OCI-LY1 (cell line): Measurements from ENCODE around the gene DGKD.

Source experiments
- H2AFZ ChIP-seq: fragments of 200-600 bp; sonication (generic), shearing (Covaris generic); 2 replicates; pipeline ENCODE4 v1.6.0; 2014; ENCODE audit warnings: antibody characterized with exemption, mild to moderate bottlenecking, low read length
- H3F3A ChIP-seq: fragments of 200-600 bp; sonication (generic), shearing (Covaris generic); 2 replicates; pipeline ENCODE4 v1.6.0; 2014; ENCODE audit warnings: mild to moderate bottlenecking, antibody characterized with exemption, low read length, moderate library complexity; ENCODE audit not compliant: insufficient read depth
- H3K27ac ChIP-seq: fragments of 200-600 bp; sonication (generic); 2 replicates; pipeline ENCODE4 v1.5.1; 2014; ENCODE audit warnings: low read length, mixed run types, mild to moderate bottlenecking, low read depth; ENCODE audit not compliant: poor library complexity, severe bottlenecking
- H3K27me3 ChIP-seq: fragments of 200-600 bp; sonication (generic); 2 replicates; pipeline ENCODE4 v1.6.0; 2014; ENCODE audit warnings: antibody characterized with exemption, mild to moderate bottlenecking, low read length, moderate library complexity; ENCODE audit not compliant: insufficient read depth
- H3K36me3 ChIP-seq: fragments of 200-600 bp; sonication (generic); 2 replicates; pipeline ENCODE4 v1.6.1; 2014; ENCODE audit warnings: mild to moderate bottlenecking, antibody characterized with exemption, low read length, moderate library complexity, mixed read lengths; ENCODE audit not compliant: insufficient read depth
- H3K4me1 ChIP-seq: fragments of 200-600 bp; sonication (generic); 2 replicates; pipeline ENCODE4 v1.5.1; 2014; ENCODE audit warnings: mild to moderate bottlenecking, low read length, moderate library complexity; ENCODE audit not compliant: insufficient read depth, severe bottlenecking
- H3K4me2 ChIP-seq: fragments of 200-600 bp; sonication (generic), shearing (Covaris generic); 2 replicates; pipeline ENCODE4 v1.6.1; 2014; ENCODE audit warnings: low read length
- H3K4me3 ChIP-seq: fragments of 200-600 bp; sonication (generic); 2 replicates; pipeline ENCODE4 v1.5.1; 2014; ENCODE audit warnings: low read length, low read depth, mild to moderate bottlenecking, mixed read lengths; ENCODE audit not compliant: poor library complexity, severe bottlenecking
- H3K79me2 ChIP-seq: fragments of 200-600 bp; shearing (Covaris generic); 2 replicates; pipeline ENCODE4 v1.6.1; 2016; ENCODE audit warnings: mixed run types, low read length, mixed read lengths; ENCODE audit not compliant: insufficient read depth
- H3K9ac ChIP-seq: fragments of 200-600 bp; sonication (generic), shearing (Covaris generic); 2 replicates; pipeline ENCODE4 v1.6.1; 2014; ENCODE audit warnings: mild to moderate bottlenecking, low read length, mixed read lengths
- H3K9me2 ChIP-seq: fragments of 200-600 bp; sonication (generic), shearing (Covaris generic); 2 replicates; pipeline ENCODE4 v1.6.1; 2014; ENCODE audit warnings: low read depth, mild to moderate bottlenecking, low read length, mixed read lengths
- H3K9me3 ChIP-seq: fragments of 200-600 bp; shearing (Covaris generic); 2 replicates; pipeline ENCODE4 v1.6.1; 2014; ENCODE audit warnings: low read length, mixed read lengths
- H4K20me1 ChIP-seq: fragments of 200-600 bp; sonication (generic), shearing (Covaris generic); 2 replicates; pipeline ENCODE4 v1.6.0; 2016; ENCODE audit warnings: mild to moderate bottlenecking, low read length; ENCODE audit not compliant: insufficient read depth
- EZH2 ChIP-seq: fragments of 200-600 bp; sonication (generic), shearing (Covaris generic); IDR thresholded peaks from 2 replicates; pipeline ENCODE4 v1.8.0; 2017; ENCODE audit warnings: borderline replicate concordance, mixed run types, mild to moderate bottlenecking, antibody characterized with exemption, low read length, moderate library complexity, mixed read lengths
- TF ChIP-seq, protein P1 (sequence below): fragments of 200-600 bp; sonication (generic), shearing (Covaris generic); IDR thresholded peaks from 2 replicates; pipeline ENCODE4 v1.5.1; 2017; ENCODE audit warnings: mild to moderate bottlenecking, antibody characterized with exemption, low read length, moderate library complexity, mixed read lengths

DGKD gene

DNA sequence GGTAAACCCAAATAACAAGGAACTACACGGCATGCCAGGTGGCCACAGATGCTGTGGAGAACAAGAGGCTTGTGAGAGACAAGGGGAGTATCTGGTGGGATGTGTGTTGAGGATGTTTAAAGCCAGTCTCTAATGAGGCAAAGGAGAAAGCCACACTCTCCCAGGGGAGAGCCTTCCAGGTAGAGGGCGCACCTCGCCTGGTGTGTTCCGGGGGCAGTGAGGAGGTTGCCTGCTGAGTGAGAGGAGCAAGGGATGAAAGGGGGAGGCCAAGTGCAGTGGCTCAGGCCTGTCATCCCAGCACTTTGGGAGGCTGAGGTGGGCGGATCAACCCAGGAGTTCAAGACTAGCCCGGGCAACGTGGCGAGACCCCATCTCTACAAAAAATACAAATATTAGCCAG, 30.4 kb upstream of the DGKD start:
- Histone ChIP-seq H3K27me3 (no peaks in the 10 kb centered on the region; the same call in 1 of the 2 replicates), H3K4me2 (no peak overlapping the region), H3F3A (no peaks in the 10 kb centered on the region), H3K79me2 (no peaks in the 10 kb centered on the region), H3K4me1 (peaks cover 13% of the 10 kb centered on the region), H3K9ac (no peak overlapping the region), H3K9me3 (no peaks in the 10 kb centered on the region), H3K9me2 (no peaks in the 10 kb centered on the region), H2AFZ (no peak overlapping the region), H3K36me3 (no peaks in the 10 kb centered on the region), H3K27ac (no peak overlapping the region), H3K4me3 (no peak overlapping the region), H4K20me1 (no peaks in the 10 kb centered on the region)
- no peak for TF ChIP-seq EZH2
- TF ChIP-seq, protein P1, sequence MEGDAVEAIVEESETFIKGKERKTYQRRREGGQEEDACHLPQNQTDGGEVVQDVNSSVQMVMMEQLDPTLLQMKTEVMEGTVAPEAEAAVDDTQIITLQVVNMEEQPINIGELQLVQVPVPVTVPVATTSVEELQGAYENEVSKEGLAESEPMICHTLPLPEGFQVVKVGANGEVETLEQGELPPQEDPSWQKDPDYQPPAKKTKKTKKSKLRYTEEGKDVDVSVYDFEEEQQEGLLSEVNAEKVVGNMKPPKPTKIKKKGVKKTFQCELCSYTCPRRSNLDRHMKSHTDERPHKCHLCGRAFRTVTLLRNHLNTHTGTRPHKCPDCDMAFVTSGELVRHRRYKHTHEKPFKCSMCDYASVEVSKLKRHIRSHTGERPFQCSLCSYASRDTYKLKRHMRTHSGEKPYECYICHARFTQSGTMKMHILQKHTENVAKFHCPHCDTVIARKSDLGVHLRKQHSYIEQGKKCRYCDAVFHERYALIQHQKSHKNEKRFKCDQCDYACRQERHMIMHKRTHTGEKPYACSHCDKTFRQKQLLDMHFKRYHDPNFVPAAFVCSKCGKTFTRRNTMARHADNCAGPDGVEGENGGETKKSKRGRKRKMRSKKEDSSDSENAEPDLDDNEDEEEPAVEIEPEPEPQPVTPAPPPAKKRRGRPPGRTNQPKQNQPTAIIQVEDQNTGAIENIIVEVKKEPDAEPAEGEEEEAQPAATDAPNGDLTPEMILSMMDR: peak; percentile 21; the same call in 1 of the 2 replicates

DNA sequence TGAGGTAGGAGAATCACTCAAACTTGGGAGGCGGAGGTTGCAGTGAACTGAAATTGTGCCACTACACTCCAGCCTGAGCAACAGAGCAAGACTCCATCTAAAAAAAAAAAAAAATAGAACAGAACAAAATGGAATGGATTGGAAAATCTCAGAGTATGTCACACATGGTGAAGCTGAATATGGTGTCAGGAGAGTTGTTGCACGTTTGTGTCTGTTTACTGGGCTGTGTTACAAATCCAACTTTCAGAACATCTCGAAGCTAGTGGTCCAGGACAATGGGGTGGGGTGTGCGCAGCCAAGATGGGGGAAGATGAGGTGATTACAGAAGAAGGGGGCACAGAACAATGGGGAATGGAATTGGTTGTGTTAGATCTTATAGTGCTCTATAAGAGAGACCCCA, 29.0 kb upstream of the DGKD start:
- Histone ChIP-seq H2AFZ (no peak overlapping the region), H3K9me2 (no peaks in the 10 kb centered on the region), H4K20me1 (no peaks in the 10 kb centered on the region), H3K4me1 (peaks cover 13% of the 10 kb centered on the region), H3K9me3 (no peaks in the 10 kb centered on the region), H3F3A (no peaks in the 10 kb centered on the region), H3K36me3 (no peaks in the 10 kb centered on the region), H3K4me3 (no peak overlapping the region), H3K4me2 (no peak overlapping the region), H3K27me3 (no peaks in the 10 kb centered on the region; the same call in 1 of the 2 replicates), H3K27ac (no peak overlapping the region), H3K9ac (no peak overlapping the region), H3K79me2 (no peaks in the 10 kb centered on the region)
- TF ChIP-seq, protein P1: no peak
- TF ChIP-seq EZH2: no peak

DNA sequence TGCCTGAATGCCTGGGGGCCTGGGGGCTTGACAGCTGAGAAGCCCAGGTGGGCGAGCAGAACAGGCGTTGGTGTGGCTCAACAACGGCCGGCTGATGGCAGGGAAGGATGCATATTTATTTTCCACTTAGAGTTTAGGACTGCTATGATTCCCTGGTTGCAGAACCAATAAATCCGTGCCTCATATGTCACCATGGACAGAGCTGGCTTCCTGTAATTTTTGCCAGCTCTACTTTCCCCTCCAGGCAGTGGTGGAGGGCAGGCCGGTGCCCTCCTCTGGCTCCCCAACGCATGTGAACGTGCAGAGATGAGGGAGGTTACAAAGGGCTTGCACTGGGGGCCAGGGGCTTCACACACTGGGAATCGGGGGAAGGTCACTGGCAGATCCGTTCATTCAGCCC, 28.5 kb upstream of the DGKD start:
- Histone ChIP-seq H3K27ac (no peak overlapping the region), H2AFZ (no peak overlapping the region), H3K4me3 (no peak overlapping the region), H3K4me2 (no peak overlapping the region), H3K36me3 (no peaks in the 10 kb centered on the region), H3K27me3 (no peaks in the 10 kb centered on the region; the same call in 1 of the 2 replicates), H3K9me3 (no peaks in the 10 kb centered on the region), H3K9me2 (no peaks in the 10 kb centered on the region), H3K79me2 (no peaks in the 10 kb centered on the region), H4K20me1 (no peaks in the 10 kb centered on the region), H3F3A (no peaks in the 10 kb centered on the region), H3K4me1 (peaks cover 13% of the 10 kb centered on the region), H3K9ac (no peak overlapping the region)
- TF ChIP-seq, protein P1: no peak
- no peak for TF ChIP-seq EZH2
